HG03066 (cell line): ENCODE measurements around the gene SYNPR.

ENCODE experiments used
- ATAC-seq: cut with Tn5 transposase; IDR thresholded peaks from one replicate; pipeline ENCODE4 v1.9.1; 2021; ENCODE audit warnings: low read depth; ENCODE audit not compliant: unreplicated experiment

SYNPR gene

DNA sequence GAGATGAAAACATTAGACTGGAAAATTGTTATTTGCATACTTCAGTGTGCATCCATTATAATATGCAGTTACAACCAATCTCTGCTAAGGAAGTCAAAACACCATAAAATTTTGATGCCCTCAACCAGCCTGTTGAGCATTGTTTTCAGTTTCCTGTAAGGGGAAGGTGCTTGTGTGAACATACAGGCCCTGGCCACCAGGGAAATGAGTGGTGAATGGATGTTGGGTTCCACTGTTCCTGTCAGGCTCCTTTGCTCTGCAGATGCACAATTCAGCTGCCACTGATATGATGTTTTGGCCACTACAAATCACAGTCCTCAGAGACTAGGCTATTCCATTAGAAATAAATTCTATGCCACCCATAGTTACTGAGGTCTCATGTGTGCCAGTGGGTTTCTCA lies 184.6 kb downstream of the SYNPR start:
- ATAC-seq = no peak

GRCh38 chr3:63467392-63467791 lies 189.3 kb downstream of the SYNPR start:
- ATAC-seq = no peak

DNA sequence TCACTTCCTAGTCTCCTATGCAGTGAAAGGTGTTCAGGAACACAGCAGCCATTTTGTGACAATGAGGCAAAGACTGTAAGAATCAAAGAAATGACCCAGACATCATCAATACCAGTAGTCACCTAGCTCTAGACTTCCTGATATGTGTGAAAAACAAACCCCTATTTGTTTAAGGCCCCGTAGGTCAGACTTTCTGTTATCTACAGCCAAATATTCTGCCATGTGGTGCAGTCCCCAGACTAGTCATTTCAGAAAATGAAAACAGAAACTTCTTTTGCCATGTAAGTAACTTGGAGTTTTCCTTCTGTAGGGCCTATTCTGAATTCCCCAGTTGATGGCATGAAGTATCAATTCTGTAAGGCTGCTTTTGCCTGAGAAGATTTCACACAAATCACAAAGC lies 192.6 kb downstream of the SYNPR start:
- no peak for ATAC-seq

GRCh38 chr3:63471781-63472180 lies 193.7 kb downstream of the SYNPR start:
- ATAC-seq = no peak

DNA sequence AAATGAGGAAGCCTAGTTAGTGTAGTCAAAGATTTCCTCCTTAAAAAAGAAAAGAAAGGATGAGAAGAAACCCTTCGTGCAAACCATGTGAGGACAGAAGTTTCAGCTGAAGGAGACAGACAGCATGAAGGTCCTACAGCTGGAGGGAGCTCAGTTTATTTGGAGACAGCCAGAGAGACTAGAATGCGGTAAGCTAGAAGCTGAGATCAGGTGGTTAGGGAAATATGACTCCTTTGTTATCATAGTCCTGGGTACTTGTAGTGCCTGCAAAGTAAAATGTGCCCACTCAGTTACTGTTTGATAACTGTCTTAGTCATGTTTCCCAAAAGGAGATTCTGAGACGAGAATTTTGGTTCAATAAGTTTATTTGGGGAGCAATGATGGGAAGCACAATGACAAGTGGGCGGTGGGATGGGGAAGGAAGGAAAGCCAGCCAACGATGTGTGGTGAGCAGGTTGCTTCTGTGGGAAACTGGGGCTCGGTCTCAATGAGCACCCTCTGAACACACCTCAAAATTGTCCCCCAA lies 195.6 kb downstream of the SYNPR start:
- no peak for ATAC-seq

DNA sequence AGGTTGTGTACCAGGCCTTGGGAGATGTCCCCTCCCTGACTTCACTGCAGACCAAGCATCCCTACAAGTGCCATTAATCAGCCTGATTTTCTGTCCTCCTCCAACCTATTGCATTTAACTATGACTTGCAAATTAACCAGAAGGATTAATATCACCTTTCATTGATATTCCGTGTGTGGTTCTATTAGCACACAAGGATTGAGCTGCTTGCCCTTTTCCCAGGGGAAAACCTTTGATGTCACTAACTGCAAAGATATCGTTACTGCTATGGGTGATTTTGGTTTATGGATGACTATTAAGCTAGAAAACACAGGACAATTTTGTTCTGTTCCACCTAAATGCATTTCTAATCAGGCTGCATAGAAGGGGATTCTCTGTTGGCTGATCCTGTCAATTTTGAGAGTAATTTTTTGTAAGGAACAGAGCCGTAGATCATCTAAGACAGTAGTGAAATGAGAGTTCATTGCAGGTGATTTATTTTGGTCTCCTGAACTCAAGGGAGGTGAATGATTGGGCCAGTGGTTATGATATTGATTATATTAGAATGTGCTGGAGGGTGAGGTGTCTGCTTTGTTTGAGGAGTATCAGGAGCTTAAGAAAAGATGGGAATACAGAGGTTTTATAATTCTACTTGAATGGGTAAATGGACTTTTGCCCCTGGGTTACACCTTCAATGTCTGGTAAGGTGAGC lies 196.9 kb downstream of the SYNPR start:
- no peak for ATAC-seq

DNA sequence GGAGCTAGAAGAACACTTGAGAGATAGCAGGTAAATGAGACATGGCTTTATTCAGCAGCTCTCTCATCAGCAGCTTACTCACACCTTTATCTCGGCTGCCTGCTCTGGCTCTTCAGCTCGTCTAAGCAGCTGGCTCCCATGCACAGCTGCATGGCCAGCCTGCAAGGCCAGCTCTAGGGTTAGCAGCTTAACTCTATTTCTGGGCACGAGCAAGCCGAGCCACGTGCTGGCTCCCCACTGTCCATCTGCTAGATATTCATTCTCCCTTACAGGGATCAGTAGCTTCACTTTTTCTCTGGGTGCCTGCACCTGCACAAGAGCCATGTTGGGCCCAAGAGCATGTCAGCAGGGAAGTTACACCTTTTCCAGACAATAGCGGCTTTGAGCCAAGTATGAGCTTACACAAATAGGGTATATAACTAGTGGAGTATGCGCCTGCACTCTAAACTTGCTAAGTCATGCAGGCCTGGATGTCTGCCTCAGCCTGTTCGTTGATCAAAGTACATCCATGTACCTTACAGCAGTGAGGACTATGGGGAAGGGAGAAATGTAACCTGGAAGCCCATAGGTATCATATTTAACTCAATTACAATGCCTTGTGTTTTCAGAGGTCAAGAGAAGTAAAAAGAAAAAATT lies 199.5 kb downstream of the SYNPR start:
- no peak for ATAC-seq

DNA sequence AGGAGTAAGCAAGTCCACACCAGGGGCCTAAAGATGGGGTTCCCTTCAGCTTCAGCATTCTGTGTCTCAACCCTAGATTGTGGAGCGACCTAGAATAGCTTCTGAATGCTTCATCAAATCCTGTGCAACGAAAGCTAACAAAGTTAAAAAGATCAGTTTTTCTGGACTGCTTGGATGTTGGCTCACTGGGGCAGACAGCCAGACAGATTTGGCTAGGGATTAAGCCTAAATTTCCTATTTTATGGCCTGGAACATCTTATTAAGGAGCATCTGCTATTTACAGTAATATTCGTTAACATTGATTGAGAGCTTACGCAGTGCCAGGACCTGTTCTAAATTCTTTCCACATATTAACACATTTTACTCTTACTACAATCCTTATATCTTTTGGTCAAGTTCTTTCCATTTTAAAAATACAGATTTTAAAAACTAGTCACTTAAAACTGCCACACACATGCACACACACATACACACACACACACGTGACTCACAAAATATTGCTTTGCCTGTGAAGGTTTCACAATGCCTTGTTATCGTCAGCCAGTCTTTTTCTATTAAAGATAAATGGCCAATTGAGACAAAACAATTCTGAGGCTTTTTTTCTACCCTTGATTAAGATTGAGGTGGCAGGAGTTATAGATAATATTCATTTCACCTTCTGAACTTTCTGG lies 201.0 kb downstream of the SYNPR start:
- no peak for ATAC-seq

DNA sequence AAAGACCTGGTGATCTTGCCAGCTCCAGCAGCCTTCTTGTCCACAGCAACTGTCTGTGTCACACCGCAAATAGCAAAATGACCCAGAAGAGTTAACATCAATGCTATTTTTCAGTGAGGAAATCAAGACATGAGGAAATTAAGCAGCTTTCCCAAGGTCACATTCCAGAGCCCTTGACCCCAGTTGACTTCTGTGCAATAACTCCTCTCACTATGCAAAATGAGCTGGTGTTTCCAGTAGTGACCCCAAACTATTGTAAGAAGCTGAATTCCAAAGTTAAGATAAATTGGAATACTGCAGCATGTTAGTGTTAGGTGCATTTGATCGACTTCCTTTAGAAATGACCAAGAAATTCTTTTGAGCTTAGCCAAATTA lies 201.5 kb downstream of the SYNPR start:
- ATAC-seq = no peak

DNA sequence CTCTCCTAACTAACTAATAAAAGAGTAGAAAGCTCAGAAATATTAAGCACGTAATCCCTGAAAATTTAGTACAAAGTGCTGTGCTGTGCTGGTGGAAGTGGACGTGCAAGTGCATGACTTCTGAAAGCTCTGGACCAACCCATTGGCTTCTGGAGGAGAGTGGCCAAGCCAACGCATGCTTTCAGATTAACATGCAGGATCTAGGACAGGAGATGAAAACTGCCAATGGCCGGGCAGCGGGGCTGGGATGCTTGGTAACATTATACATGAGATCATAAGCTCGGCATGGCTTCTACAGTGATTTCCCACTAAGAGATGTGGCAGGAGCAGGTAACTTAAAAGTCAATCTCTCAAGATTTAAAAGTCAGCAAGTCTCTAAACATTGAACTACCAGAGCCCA lies 203.5 kb downstream of the SYNPR start:
- ATAC-seq = no peak

DNA sequence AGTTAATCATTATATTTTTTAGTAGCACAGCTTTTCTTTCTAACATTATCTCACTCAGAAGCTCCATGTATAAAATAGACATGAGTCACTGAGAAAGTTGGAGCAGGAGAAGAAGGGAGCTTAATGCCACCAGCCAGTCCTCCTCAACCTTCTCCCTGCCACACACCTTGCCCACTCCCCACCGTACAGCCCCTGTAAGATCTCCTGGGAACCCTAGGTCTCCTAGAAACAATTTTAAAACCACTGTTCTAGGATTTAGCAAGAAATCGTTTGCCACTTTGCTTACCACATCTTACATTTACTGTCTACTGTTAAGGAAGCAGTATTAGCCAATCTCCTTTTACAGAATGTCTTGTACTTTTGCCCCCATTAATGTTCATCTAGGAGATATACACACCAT lies 204.2 kb downstream of the SYNPR start:
- no peak for ATAC-seq

- ATAC-seq = no peak
Measured at GRCh38 chr3:63492464-63492863, 214.4 kb downstream of the SYNPR start.

- no peak for ATAC-seq
Measured at GRCh38 chr3:63493101-63493500, 215.0 kb downstream of the SYNPR start.

DNA sequence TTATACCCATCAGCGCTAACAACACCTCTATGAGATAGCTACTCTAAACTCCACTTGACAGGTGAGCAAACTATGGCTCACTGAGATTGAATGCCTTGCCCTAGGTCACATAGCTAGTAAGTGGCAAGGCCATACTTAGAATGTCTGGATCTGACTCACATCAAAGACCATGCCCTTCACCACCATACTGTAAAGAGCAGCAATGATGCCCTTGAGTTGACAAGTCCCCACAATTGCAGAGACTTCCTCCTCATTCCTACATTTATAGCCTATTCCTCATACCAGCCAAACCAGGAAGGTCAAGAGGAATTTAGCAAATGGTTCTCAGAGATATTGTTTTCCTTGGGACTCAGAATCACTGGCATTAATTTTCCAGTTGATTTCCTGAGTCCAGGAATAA lies 216.5 kb downstream of the SYNPR start:
- ATAC-seq = no peak

DNA sequence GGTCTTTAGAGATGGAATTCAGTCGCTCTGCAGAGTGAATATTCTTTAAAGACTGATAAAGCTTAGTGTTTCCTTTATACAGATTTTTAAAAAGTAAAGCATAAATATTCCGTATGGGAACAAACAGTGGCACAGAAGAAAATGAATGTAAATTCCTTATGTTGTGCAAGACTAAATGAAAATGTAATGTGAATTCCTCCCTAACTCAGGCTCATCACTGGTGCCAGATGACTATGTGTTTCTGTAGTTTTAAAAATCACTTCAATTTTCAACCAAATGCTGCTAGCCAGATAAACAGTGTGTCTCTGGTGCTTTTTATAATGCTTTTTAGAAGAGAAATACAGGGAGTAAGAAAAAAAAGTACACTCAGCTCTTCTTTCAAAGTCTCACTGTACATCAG lies 219.5 kb downstream of the SYNPR start:
- no peak for ATAC-seq

DNA sequence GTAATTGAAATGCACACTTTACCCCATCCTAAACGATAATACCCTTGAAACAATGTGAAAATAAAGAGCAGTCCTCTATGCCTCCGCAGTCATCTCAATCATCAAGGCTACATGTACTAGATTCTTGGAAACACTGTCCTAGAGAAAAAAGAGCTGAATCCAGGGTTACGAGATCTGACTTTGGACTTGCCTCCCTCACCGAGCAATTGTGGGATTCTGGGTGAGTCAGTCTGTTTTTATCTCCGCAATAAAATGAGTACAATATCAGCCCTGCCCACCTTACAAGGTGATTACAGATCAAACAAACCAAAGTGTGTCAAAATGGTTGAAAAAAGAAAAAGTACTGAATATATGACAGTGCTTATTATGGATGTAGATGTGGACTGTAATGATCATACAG lies 222.1 kb downstream of the SYNPR start:
- ATAC-seq = no peak

GRCh38 chr3:63508305-63508704 lies 230.2 kb downstream of the SYNPR start:
- ATAC-seq = no peak

DNA sequence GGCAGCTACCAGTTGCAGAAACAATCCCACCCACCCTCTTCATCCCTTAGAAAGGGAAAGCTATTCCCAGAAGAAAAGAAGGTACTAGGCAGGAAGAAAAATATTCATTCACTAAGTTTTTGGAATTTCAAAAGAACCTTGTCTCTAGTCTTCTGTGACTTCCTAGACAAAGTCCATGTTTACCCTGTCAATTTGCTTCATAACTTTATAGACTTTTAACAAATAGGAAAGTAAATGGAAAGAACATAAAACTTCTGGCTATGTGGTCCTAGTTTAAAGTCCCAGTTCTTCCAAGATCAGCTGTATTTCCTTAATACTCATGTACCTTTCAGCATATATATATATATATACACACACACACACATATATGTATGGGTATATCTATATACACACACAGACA lies 230.7 kb downstream of the SYNPR start:
- ATAC-seq = no peak

DNA sequence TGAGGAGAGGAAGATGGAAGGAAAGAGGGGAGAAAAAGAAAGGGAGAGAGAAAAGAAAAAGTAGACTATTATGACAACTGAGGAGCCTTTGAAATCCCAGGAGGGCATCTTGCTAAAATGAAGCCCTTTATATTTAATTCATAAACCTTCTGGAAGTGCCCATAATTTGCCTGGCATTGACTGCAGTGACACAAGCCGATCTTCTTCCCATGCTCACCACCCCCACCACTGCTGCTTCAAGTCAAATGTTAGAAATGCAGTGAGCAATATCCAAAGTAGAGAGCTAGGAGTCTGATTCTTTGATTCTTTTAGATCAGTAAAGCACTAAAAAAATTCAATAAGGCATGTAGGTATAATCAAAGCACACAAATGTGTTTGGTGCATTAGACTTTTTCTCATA lies 235.7 kb downstream of the SYNPR start:
- ATAC-seq = no peak

DNA sequence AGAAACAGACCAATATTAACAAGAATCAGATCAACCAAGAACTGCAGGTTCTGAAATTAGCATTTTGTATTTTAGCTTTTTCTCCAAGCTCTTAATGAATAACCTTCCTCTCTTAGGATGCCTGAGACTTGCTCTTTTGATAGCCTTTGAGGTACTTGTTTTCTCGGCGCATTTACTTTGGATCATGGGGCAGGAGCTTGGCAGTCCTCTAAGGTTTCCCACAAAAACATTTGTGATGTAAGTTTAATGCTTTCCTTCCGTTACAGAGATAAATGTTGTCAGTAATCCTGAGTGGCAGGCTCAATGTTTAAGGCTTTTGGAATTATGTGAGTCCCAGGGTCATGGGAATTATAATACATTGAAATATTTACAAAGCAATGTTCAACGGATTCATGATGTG lies 236.6 kb downstream of the SYNPR start:
- ATAC-seq = no peak

DNA sequence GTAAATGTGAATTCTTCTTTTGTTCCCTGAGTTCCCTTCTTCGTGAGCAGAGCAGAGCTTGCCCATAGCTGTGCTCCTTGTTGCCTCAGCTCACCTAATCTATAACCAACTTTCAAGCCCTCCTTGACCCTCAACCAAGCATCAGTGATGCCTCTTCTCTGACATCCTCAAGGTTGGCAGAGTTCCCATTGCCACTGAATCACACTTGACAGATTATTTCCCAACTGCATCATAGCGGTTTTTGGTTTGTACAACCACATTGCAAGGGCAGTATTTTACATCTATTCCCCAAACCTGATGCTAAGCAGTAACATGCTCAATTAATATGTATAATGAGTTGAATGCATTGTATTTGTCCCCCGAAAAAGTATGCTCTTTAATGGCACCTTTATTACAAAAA lies 241.3 kb downstream of the SYNPR start:
- ATAC-seq = no peak

- no peak for ATAC-seq
Measured at GRCh38 chr3:63521657-63522056, 243.5 kb downstream of the SYNPR start.
